Measurements from ENCODE around the gene GABRR3. TPM values are rescaled to one million over a fixed set of nuclear protein-coding genes. Genes with fewer than 3 reads are reported as not detected.

The GABRR3 gene
- total and polyA plus RNA-seq, 2 experiments from 2014 or later: not detected

DNA sequence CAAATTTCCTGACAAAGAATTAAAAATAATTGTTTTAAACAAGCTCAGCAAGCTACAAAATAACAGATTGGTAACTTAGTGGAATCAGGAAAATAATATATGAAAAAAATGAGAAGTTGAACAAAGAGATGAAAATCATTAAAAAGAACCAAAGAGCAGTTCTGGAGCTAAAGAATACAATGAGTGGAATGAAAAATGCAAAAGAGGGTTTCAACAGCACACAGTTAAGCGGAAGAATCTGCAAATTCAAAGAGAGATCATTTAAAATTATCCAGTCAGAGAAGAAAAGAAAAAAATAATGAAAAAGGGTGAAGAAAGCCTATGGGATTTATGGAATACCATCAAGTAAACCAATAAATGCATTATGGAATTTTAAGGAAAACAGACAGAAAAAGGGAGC is 6.2 kb upstream of the GABRR3 start:
- no peak overlapping the region for H3K4me3 Mint-ChIP-seq
- H3K36me3 Mint-ChIP-seq (ENCODE audit: low read depth): peaks cover 5% of the 10 kb centered on the region

More for the DNA sequence above, 6.2 kb upstream of the GABRR3 start:
- H3K4me1 Mint-ChIP-seq: peaks cover 3% of the 10 kb centered on the region; the same call in 1 of the 3 replicates
- no peaks in the 10 kb centered on the region for H3K79me2 ChIP-seq (replicated peaks; ENCODE audit: insufficient read depth)
- no peak overlapping the region for H3K4me3 ChIP-seq
- peaks cover 1% of the 10 kb centered on the region for H3K27me3 Mint-ChIP-seq (ENCODE audit: insufficient read depth, low read depth, poor library complexity)
- H3K9me3 Mint-ChIP-seq: peaks cover 7% of the 10 kb centered on the region
- H3K4me1 ChIP-seq (ENCODE audit: insufficient read depth): 0 out of 2 replicates have a peak, but pooled peaks cover 7% of the 10 kb centered on the region
- TF ChIP-seq CREB1 (CRISPR knock-in tag; IDR thresholded peaks at IDR 0.05; ENCODE audit: low read depth) (no peak), ZNF462 (CRISPR knock-in tag; IDR thresholded peaks at IDR 0.05) (no peak), ZNF114 (CRISPR knock-in tag; IDR thresholded peaks at IDR 0.05) (no peak), STAT1 (IDR thresholded peaks at IDR 0.05; ENCODE audit: unreplicated experiment) (no peak), EZH2 (IDR thresholded peaks at IDR 0.05; ENCODE audit: low read depth, unreplicated experiment) (no peak), EZH2phosphoT487 (IDR thresholded peaks at IDR 0.05; ENCODE audit: unreplicated experiment) (no peak), ZNF331 (CRISPR knock-in tag; IDR thresholded peaks at IDR 0.05; ENCODE audit: low read depth) (no peak), NANOG (IDR thresholded peaks at IDR 0.05; ENCODE audit: borderline replicate concordance) (no peak), JUNB (IDR thresholded peaks at IDR 0.05; ENCODE audit: unreplicated experiment) (no peak), POLR2AphosphoS5 (IDR thresholded peaks at IDR 0.05; ENCODE audit: low read depth) (no peak)
- TF ChIP-seq, protein P1, sequence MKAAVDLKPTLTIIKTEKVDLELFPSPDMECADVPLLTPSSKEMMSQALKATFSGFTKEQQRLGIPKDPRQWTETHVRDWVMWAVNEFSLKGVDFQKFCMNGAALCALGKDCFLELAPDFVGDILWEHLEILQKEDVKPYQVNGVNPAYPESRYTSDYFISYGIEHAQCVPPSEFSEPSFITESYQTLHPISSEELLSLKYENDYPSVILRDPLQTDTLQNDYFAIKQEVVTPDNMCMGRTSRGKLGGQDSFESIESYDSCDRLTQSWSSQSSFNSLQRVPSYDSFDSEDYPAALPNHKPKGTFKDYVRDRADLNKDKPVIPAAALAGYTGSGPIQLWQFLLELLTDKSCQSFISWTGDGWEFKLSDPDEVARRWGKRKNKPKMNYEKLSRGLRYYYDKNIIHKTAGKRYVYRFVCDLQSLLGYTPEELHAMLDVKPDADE (IDR thresholded peaks at IDR 0.05): no peak
- TF ChIP-seq, protein P2, sequence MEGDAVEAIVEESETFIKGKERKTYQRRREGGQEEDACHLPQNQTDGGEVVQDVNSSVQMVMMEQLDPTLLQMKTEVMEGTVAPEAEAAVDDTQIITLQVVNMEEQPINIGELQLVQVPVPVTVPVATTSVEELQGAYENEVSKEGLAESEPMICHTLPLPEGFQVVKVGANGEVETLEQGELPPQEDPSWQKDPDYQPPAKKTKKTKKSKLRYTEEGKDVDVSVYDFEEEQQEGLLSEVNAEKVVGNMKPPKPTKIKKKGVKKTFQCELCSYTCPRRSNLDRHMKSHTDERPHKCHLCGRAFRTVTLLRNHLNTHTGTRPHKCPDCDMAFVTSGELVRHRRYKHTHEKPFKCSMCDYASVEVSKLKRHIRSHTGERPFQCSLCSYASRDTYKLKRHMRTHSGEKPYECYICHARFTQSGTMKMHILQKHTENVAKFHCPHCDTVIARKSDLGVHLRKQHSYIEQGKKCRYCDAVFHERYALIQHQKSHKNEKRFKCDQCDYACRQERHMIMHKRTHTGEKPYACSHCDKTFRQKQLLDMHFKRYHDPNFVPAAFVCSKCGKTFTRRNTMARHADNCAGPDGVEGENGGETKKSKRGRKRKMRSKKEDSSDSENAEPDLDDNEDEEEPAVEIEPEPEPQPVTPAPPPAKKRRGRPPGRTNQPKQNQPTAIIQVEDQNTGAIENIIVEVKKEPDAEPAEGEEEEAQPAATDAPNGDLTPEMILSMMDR (conservative IDR thresholded peaks at IDR 0.05; ENCODE audit: low read depth in 2 of 2): no peak
- TF ChIP-seq, protein P3, sequence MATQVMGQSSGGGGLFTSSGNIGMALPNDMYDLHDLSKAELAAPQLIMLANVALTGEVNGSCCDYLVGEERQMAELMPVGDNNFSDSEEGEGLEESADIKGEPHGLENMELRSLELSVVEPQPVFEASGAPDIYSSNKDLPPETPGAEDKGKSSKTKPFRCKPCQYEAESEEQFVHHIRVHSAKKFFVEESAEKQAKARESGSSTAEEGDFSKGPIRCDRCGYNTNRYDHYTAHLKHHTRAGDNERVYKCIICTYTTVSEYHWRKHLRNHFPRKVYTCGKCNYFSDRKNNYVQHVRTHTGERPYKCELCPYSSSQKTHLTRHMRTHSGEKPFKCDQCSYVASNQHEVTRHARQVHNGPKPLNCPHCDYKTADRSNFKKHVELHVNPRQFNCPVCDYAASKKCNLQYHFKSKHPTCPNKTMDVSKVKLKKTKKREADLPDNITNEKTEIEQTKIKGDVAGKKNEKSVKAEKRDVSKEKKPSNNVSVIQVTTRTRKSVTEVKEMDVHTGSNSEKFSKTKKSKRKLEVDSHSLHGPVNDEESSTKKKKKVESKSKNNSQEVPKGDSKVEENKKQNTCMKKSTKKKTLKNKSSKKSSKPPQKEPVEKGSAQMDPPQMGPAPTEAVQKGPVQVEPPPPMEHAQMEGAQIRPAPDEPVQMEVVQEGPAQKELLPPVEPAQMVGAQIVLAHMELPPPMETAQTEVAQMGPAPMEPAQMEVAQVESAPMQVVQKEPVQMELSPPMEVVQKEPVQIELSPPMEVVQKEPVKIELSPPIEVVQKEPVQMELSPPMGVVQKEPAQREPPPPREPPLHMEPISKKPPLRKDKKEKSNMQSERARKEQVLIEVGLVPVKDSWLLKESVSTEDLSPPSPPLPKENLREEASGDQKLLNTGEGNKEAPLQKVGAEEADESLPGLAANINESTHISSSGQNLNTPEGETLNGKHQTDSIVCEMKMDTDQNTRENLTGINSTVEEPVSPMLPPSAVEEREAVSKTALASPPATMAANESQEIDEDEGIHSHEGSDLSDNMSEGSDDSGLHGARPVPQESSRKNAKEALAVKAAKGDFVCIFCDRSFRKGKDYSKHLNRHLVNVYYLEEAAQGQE (IDR thresholded peaks at IDR 0.05; ENCODE audit: unreplicated experiment): no peak
- ATAC-seq: no peak
- no peak overlapping the region for H3K4me2 ChIP-seq
- no peak overlapping the region for H3K27ac Mint-ChIP-seq
- no peaks in the 10 kb centered on the region for H3K27me3 ChIP-seq (ENCODE audit: insufficient read depth)
- no peaks in the 10 kb centered on the region for H3K9me2 ChIP-seq (ENCODE audit: insufficient read depth)
- H3K27ac ChIP-seq (ENCODE audit: low read depth): no peak overlapping the region
- H3F3A ChIP-seq (replicated peaks; ENCODE audit: low read depth): no peaks in the 10 kb centered on the region
- H4K20me1 ChIP-seq (replicated peaks; ENCODE audit: insufficient read depth): no peaks in the 10 kb centered on the region
- no peak overlapping the region for H2AFZ ChIP-seq
- no peak for DNase-seq (ENCODE audit: low spot score)
- no peaks in the 10 kb centered on the region for H3K36me3 ChIP-seq (ENCODE audit: insufficient read depth)

All from GM23338 (cell line).